HepG2 (cell line): ENCODE results near the gene RASGRF1. TPM values are rescaled to one million over a fixed set of nuclear protein-coding genes. Genes with fewer than 3 reads are reported as not detected.

Source experiments
- AKAP8 ChIP-seq: sonication (generic); formaldehyde crosslinking; IDR thresholded peaks from 2 replicates; pipeline ENCODE4 v1.5.1; 2020; ENCODE audit warnings: mild to moderate bottlenecking, missing genetic modification reagents
- ELF1 ChIP-seq: sonication (generic); formaldehyde crosslinking; IDR thresholded peaks from 2 replicates; pipeline ENCODE4 v1.4.0; 2020; ENCODE audit warnings: missing genetic modification reagents
- GFI1 ChIP-seq: sonication (generic); formaldehyde crosslinking; IDR thresholded peaks from 2 replicates; pipeline ENCODE4 v1.5.0; 2020; ENCODE audit warnings: missing genetic modification reagents, mild to moderate bottlenecking, borderline replicate concordance
- MED8 ChIP-seq: sonication (generic); formaldehyde crosslinking; IDR thresholded peaks from 2 replicates; pipeline ENCODE4 v1.8.1; 2023; ENCODE audit warnings: mild to moderate bottlenecking, missing genetic modification reagents; ENCODE audit not compliant: insufficient replicate concordance
- NFKBIZ ChIP-seq: IDR thresholded peaks from 2 replicates; pipeline ENCODE4 v1.6.1; 2018; ENCODE audit warnings: missing genetic modification reagents, missing compliant biosample characterization
- NFYB ChIP-seq: sonication (generic); formaldehyde crosslinking; IDR thresholded peaks from 2 replicates; pipeline ENCODE4 v1.4.0; 2020; ENCODE audit warnings: missing genetic modification reagents
- RFXAP ChIP-seq: sonication (generic); formaldehyde crosslinking; IDR thresholded peaks from 2 replicates; pipeline ENCODE4 v1.4.0; 2020; ENCODE audit warnings: missing genetic modification reagents, borderline replicate concordance
- RNF2 ChIP-seq: fragments of 450-650 bp; conservative IDR thresholded peaks from 2 replicates; pipeline ENCODE4 v1.6.1; 2016; ENCODE audit warnings: low read depth
- RXRB ChIP-seq: IDR thresholded peaks from 2 replicates; pipeline ENCODE4 v1.6.1; 2016; ENCODE audit warnings: borderline replicate concordance, missing genetic modification reagents, missing compliant biosample characterization
- SOX6 ChIP-seq, 2 experiments: fragments of 450-650 bp in 1 of 2; sonication (generic) in 1 of 2; formaldehyde crosslinking in 1 of 2; IDR thresholded peaks; 2 replicates each; pipeline versions ENCODE4 v1.4.0 to v1.6.1; 2017 to 2020; ENCODE audit warnings: antibody characterized with exemption in 1 of 2, mild to moderate bottlenecking in 1 of 2, missing genetic modification reagents in 1 of 2
- TCF7 ChIP-seq: sonication (generic); IDR thresholded peaks from 2 replicates; pipeline ENCODE4 v1.6.1; 2016; ENCODE audit warnings: antibody characterized with exemption, low read depth
- ZNF12 ChIP-seq: sonication (generic); formaldehyde crosslinking; IDR thresholded peaks from 2 replicates; pipeline ENCODE4 v1.5.0; 2020; ENCODE audit warnings: missing genetic modification reagents
- ZNF121 ChIP-seq: sonication (generic); formaldehyde crosslinking; IDR thresholded peaks from 2 replicates; pipeline ENCODE4 v1.5.0; 2020; ENCODE audit warnings: mild to moderate bottlenecking, missing genetic modification reagents
- ZNF276 ChIP-seq: sonication (generic); formaldehyde crosslinking; IDR thresholded peaks from 2 replicates; pipeline ENCODE4 v1.4.0; 2020; ENCODE audit warnings: mild to moderate bottlenecking, low read depth, missing genetic modification reagents
- ZNF331 ChIP-seq: sonication (generic); formaldehyde crosslinking; IDR thresholded peaks from 2 replicates; pipeline ENCODE4 v1.4.0; 2020; ENCODE audit warnings: missing genetic modification reagents
- ZSCAN25 ChIP-seq: sonication (generic); formaldehyde crosslinking; IDR thresholded peaks from 2 replicates; pipeline ENCODE4 v1.8.0; 2022; ENCODE audit warnings: mild to moderate bottlenecking, missing genetic modification reagents
- polyA plus RNA-seq, 8 experiments: library from polyadenylated mRNA; depleted of rRNA in 3 of 8; stranded (reverse) in 7 of 8; unstranded in 1 of 8; fragments of >200 nt; fragmentation: Illumina TruSeq in 4 of 8; extraction: Trizol in 4 of 8; gene quantifications; 2 replicates each; pipeline versions ENCODE4 v1.2.1 to v1.2.3, GENCODE V29; 2011 to 2016; ENCODE audit warnings: low read depth in 4 of 8, missing spikeins in 1 of 8, mixed read lengths in 1 of 8; ENCODE audit not compliant: insufficient read depth in 1 of 8
- total RNA-seq, 5 experiments: library from RNA; depleted of rRNA; stranded (reverse); fragments of >200 nt; fragmentation: Illumina TruSeq; extraction: Trizol; gene quantifications; 2 replicates each; pipeline ENCODE4 v1.2.3, GENCODE V29; 2016; ENCODE audit warnings: low read depth in 1 of 5
- TF ChIP-seq, protein P1 (sequence below): sonication (generic); formaldehyde crosslinking; IDR thresholded peaks from 2 replicates; pipeline ENCODE4 v1.4.0; 2020; ENCODE audit warnings: missing genetic modification reagents, borderline replicate concordance
- TF ChIP-seq, protein P2 (sequence below): IDR thresholded peaks from 2 replicates; pipeline ENCODE4 v1.6.1; 2016
- TF ChIP-seq, protein P3 (sequence below): sonication (generic); formaldehyde crosslinking; IDR thresholded peaks from 2 replicates; pipeline ENCODE4 v1.8.0; 2022; ENCODE audit warnings: missing genetic modification reagents, mild to moderate bottlenecking, borderline replicate concordance
- TF ChIP-seq, protein P4 (sequence below), 2 experiments: fragments of 450-650 bp in 1 of 2; sonication (generic) in 1 of 2; formaldehyde crosslinking; IDR thresholded peaks; 2 replicates each; pipeline versions ENCODE4 v1.5.0 to v1.8.0; 2020 to 2022; ENCODE audit warnings: mild to moderate bottlenecking in 1 of 2, missing genetic modification reagents in 1 of 2

RASGRF1 gene
- total and polyA plus RNA-seq, 2 of the 13 experiments (the other 11 are each of a cell fraction or from before 2014, with no cell fraction given): 0.55 to 3.0 TPM

DNA sequence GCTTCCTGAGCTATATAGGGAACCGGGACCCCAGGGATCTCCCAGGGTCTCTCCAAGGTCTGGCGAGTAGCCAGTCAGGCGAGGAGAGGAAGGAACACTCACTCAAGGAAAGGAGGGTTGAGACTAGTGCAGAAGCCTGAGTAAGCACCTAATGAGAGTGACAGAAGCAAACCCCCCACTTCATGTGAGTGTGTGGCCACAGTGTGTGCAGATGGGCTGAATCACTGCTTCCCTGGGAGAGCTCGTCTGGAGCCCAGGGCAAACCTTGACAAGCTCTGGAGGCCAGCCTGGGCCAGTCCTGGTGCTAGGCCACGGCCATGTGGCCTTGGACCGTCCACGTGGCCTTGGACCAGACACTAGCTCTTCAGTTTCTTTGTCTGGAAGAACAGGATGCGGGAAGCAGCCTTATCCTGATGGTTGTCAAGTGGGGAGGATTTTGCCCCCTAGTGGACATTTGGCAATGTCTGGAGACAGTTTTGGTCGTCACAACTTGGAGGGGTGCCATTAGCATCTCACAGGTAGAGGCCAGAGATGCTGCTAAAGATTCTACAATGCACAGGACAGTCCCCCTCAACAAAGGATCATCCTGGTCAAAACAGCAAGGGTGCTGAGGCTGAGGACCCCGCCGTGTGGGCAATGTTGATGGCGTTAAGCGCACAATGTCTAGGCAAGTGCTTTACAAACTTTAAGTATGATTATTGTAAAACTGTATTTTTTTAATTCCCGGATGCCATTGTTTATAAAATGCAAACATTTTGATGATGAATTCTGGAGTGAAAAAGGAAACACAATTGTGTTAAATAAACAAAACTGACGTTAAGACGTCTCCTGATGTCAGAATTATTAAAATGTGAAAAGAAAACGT lies 110.9 kb downstream of the RASGRF1 start (continued):
- TF ChIP-seq, protein P1, sequence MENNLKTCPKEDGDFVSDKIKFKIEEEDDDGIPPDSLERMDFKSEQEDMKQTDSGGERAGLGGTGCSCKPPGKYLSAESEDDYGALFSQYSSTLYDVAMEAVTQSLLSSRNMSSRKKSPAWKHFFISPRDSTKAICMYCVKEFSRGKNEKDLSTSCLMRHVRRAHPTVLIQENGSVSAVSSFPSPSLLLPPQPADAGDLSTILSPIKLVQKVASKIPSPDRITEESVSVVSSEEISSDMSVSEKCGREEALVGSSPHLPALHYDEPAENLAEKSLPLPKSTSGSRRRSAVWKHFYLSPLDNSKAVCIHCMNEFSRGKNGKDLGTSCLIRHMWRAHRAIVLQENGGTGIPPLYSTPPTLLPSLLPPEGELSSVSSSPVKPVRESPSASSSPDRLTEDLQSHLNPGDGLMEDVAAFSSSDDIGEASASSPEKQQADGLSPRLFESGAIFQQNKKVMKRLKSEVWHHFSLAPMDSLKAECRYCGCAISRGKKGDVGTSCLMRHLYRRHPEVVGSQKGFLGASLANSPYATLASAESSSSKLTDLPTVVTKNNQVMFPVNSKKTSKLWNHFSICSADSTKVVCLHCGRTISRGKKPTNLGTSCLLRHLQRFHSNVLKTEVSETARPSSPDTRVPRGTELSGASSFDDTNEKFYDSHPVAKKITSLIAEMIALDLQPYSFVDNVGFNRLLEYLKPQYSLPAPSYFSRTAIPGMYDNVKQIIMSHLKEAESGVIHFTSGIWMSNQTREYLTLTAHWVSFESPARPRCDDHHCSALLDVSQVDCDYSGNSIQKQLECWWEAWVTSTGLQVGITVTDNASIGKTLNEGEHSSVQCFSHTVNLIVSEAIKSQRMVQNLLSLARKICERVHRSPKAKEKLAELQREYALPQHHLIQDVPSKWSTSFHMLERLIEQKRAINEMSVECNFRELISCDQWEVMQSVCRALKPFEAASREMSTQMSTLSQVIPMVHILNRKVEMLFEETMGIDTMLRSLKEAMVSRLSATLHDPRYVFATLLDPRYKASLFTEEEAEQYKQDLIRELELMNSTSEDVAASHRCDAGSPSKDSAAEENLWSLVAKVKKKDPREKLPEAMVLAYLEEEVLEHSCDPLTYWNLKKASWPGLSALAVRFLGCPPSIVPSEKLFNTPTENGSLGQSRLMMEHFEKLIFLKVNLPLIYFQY (CRISPR knock-in tag): peak; percentile 74; the same call in 1 of the 2 replicates
- TF ChIP-seq, protein P2, sequence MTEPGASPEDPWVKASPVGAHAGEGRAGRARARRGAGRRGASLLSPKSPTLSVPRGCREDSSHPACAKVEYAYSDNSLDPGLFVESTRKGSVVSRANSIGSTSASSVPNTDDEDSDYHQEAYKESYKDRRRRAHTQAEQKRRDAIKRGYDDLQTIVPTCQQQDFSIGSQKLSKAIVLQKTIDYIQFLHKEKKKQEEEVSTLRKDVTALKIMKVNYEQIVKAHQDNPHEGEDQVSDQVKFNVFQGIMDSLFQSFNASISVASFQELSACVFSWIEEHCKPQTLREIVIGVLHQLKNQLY (CRISPR knock-in tag): peak; percentile 80
- TF ChIP-seq ZNF121 (CRISPR knock-in tag) (peak; percentile 68), ZSCAN25 (CRISPR knock-in tag) (no peak), GFI1 (0 out of 2 replicates have a peak, but pooled peaks have one; percentile 59), ELF1 (CRISPR knock-in tag) (peak; percentile 52; the same call in 1 of the 2 replicates), SOX6 (IDR thresholded peaks at IDR 0.05) (no peak), SOX6 (CRISPR knock-in tag; IDR thresholded peaks at IDR 0.05) (peak; percentile 88), ZNF331 (CRISPR knock-in tag) (peak; percentile 79), TCF7 (no peak), RXRB (CRISPR knock-in tag) (peak; percentile 87), RNF2 (peak; percentile 72; the same call in 1 of the 2 replicates), AKAP8 (CRISPR knock-in tag) (no peak), MED8 (CRISPR knock-in tag) (peak; percentile 51), RFXAP (CRISPR knock-in tag) (peak; percentile 70; the same call in 1 of the 2 replicates), ZNF12 (CRISPR knock-in tag) (peak; percentile 67; the same call in 1 of the 2 replicates), NFYB (CRISPR knock-in tag) (no peak), ZNF276 (CRISPR knock-in tag) (0 out of 2 replicates have a peak, but pooled peaks have one; percentile 35), NFKBIZ (CRISPR knock-in tag) (peak; percentile 79; the same call in 1 of the 2 replicates)
- TF ChIP-seq, protein P3, sequence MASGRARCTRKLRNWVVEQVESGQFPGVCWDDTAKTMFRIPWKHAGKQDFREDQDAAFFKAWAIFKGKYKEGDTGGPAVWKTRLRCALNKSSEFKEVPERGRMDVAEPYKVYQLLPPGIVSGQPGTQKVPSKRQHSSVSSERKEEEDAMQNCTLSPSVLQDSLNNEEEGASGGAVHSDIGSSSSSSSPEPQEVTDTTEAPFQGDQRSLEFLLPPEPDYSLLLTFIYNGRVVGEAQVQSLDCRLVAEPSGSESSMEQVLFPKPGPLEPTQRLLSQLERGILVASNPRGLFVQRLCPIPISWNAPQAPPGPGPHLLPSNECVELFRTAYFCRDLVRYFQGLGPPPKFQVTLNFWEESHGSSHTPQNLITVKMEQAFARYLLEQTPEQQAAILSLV: no peak
- TF ChIP-seq, protein P4, sequence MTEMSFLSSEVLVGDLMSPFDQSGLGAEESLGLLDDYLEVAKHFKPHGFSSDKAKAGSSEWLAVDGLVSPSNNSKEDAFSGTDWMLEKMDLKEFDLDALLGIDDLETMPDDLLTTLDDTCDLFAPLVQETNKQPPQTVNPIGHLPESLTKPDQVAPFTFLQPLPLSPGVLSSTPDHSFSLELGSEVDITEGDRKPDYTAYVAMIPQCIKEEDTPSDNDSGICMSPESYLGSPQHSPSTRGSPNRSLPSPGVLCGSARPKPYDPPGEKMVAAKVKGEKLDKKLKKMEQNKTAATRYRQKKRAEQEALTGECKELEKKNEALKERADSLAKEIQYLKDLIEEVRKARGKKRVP (CRISPR knock-in tag; IDR thresholded peaks at IDR 0.05): no peak
